HG02970 (cell line): ENCODE data around the gene ZNF200.
"Not testable (repeated sequence)": the region's sequence is repeated elsewhere in the genome, so short reads cannot be mapped to it uniquely, and the experiment has no call there.

Experiments used
- ATAC-seq: cut with Tn5 transposase; IDR thresholded peaks from one replicate; pipeline ENCODE4 v1.9.1; 2021; ENCODE audit warnings: mild to moderate bottlenecking, moderate library complexity, moderate number of reproducible peaks; ENCODE audit not compliant: unreplicated experiment, low FRiP score

Gene ZNF200

GRCh38 chr16:3205939-3206338, 29.0 kb downstream of the ZNF200 start:
- ATAC-seq: not testable (repeated sequence)

- ATAC-seq: no peak
Measured at GRCh38 chr16:3202903-3203539, 31.9 kb downstream of the ZNF200 start.

GRCh38 chr16:3198334-3199072, 36.5 kb downstream of the ZNF200 start:
- ATAC-seq: no peak

DNA sequence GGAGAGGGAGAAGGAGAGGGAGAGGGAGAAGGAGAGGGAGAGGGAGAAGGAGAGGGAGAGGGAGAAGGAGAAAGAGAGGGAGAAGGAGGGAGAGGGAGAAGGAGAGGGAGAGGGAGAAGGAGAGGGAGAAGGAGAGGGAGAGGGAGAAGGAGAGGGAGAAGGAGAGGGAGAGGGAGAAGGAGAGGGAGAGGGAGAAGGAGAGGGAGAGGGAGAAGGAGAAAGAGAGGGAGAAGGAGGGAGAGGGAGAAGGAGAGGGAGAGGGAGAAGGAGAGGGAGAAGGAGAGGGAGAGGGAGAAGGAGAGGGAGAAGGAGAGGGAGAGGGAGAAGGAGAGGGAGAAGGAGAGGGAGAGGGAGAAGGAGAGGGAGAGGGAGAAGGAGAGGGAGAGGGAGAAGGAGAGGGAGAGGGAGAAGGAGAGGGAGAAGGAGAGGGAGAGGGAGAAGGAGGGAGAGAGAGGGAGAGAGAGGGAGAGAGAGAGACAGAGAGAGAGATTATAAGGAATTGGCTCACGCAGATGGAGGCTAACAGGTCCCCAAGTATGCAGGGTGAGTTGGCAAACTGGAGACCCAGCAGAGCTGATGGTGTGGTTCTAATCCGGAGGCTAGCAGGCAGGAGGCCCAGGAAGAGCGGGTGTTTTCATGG, 37.1 kb downstream of the ZNF200 start:
- ATAC-seq: not testable (repeated sequence)

DNA sequence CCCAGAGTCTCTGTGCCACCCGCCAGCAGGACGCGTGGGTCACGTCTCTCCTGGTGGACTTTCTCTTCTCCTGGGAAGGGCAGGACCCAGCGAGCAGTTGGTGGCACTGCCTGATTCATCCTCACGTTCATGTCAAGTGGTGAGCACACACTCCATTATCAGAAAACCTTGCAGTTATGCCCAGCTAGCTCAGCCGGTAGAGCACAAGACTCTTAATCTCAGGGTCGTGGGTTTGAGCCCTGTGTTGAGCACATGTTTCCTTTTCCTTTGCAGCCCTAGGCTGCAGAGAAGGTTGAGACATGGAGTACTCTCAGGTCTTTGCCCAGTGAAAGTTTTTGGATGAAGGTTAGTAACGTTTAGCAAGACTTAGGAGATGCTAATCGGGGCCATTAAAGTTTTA, 39.0 kb downstream of the ZNF200 start:
- ATAC-seq: no peak

DNA sequence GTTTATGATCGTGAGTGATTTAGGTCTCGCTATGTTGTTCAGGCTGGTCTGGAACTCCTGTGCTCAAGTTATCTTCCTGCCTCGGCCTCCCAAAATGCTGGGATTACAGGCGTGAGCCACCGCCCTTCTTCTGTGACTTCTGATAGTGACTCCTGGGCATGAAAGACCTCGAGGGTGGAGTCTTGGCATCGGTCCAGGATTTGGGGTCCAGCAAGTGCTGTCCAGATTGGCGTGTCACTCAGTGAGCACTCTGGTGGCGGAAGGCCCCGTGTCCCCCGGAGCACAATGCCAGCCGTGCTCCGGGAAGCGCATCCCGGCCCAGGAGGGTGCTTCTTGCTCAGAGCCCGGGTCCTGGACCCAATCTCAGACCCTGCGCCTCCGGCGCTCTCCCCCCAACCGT, 40.2 kb downstream of the ZNF200 start:
- no peak for ATAC-seq

DNA sequence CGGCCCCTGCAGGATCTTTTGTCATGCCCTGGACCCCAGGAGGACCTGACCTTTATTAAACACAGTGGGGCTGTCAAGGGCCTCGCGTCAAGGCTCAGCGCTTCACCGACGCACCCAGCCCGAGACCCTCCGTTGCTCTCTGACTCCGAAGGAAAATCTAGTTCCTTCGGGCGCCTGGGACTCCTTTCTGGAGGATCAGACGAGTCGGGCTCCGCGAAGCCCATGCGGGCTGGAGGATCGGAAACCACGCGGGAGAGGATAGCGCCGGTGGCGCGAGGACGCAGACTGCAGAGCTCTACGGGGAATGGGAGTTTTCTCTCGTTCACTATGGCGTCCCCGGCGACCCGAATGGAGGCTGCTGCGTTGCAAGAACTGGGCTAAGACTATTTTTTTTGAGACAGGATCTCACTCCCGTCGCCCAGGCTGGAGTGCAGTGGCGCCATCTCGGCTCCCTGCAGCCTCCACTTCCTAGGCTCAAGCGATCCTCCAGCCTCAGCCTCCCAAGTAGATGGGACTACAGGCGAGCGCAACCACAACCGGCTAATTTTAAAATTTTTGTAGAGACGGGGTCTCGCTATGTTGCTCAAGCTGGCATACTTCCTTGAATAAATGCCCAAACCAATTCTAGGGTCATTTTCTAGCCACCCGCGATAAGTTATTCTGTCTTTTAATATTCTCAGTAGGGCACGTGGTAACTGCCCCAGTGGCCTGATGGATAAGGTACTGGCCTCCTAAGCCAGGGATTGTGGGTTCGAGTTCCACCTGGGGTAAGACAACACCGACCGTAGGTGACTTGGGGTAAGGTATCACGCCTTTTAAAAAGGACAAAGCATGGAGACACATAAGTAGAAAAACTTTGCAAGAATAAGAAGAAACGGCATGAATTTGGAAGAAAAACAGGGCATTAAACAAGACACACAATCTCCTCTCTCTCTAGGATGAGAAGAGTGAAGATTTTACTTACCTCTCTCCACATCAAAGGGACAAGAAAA, 41.4 kb downstream of the ZNF200 start:
- no peak for ATAC-seq

- no peak for ATAC-seq
Measured at GRCh38 chr16:3192476-3193019, 42.4 kb downstream of the ZNF200 start.

DNA sequence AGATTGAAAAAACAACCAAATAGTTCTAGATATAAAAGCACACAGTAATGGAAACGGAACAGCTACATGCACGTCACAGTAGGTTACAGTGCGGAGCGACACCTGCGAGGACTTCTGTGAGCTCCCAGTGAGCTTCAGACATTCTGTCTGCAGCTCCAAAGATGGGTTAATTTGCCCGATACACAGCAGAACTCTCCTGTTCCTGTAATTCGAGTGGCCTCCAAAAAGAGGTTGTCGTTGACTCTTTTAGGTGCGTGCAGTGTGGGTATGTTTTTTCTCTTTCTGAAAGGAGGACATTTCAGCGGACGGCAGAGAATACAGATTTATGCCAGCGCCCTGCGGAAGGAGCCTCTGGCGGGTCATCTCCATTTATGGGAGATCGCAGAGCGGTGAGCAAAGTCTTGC, 44.0 kb downstream of the ZNF200 start:
- no peak for ATAC-seq

DNA sequence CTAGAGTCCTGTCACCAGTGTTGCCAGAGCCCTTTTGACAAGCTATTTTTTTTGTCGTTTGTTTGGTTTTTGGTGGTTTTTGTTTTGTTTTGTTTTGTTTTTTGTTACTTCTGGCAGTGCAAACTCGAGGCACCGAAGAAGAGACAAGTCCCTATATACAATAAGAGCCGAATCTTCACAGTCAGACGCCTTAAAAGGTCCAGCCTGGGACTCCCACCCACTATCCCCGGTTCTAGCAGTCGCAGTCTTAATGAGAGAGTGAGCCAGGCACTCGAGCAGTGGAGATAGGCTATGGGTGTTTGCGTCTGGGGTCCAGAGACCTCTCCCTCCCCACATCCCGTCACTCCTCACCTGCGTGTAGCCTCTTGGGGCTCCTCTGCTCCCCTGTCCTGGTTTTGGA, 45.1 kb downstream of the ZNF200 start:
- no peak for ATAC-seq

- no peak for ATAC-seq
Measured at GRCh38 chr16:3188925-3189825, 45.8 kb downstream of the ZNF200 start.

DNA sequence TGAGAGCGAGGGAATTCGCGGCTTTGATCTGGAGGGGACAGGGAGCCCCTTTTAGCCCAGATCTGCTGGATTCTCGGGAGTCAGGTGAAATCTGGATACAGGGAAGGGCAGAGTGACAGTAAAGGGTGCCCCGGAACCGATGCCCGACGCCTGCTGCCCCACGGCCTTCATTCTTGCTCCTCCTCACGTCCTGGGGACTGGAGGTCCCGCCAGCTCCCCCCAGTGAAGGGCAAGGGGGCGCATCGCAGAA, 46.4 kb downstream of the ZNF200 start:
- ATAC-seq: no peak

DNA sequence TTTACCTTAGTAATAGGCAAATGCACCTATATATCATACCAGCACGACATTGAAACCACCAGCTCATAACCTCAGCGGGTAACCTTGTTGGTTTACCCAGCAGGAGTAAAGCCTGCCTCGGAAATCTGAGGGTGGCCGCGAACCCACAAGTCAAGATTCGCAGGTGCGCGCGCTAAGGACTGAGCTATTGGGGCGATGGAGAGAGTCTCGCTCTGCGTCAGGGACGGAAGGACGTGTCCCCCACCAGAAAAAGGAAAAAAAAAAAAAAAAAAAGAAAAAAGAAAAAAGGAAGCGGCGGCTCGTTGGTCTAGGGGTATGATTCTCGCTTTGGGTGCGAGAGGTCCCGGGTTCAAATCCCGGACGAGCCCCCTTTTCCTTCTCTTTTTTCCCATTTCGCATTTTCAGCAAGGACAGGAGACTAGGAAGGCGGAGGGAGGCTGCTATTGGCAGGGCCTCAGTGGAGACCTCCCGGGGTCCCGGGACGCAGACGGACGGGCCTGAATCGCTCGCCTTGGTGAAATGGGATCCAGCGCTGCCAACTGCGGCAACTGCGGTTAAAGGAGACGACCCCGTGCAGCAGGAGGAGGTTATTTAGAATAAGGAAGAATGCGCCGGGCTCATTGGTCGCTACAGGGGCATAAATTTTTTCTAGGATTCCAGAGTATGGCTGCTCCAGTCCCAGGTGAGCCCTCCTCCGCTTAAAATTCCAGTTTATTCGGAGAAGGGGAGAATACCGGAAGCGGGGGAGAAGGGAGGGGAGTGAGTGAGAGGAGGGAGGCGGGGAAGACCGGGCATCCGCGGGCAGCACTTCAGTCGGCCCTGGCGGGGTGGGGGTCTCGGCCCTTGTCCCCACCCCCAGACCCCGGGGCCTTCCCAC, 46.9 kb downstream of the ZNF200 start, which contains the start of gene OR1F1:
TSS of gene OR1F1 (plus strand) at position 407 of the 877 bp plus-strand sequence.
- no peak for ATAC-seq

GRCh38 chr16:3186946-3187690, 47.8 kb downstream of the ZNF200 start:
- no peak for ATAC-seq

DNA sequence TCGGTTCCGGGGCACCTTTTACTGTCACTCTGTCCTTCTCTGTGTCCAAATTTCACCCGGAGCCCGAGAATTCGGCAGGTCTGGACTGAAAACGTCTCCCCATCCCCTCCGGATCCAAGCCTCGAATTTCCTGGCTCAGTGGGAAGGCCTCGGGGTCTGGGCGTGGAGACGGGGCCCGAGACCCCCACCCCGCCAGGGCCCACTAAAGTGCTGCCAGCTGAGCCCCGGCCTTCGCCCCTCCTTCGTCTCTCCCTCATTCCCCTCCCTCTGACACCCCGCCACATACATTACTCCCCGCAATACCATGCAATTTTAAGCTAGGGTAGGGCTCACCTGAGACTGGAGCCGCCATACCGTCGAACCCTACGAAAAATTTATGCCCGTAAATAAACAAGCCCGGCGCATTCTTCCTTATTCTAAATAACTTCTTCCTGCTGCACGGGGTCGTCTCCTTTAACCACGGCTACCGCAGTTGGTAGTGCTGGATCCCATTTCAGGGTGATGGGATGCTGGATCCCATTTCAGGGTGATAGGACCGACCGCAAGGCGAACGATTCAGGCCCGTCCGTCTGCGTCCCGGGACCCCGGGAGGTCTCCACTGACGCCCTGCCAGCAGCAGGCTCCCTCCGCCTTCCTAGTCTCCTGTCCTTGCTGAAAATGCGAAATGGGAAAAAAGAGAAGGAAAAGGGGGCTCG, 51.4 kb downstream of the ZNF200 start:
- no peak for ATAC-seq

DNA sequence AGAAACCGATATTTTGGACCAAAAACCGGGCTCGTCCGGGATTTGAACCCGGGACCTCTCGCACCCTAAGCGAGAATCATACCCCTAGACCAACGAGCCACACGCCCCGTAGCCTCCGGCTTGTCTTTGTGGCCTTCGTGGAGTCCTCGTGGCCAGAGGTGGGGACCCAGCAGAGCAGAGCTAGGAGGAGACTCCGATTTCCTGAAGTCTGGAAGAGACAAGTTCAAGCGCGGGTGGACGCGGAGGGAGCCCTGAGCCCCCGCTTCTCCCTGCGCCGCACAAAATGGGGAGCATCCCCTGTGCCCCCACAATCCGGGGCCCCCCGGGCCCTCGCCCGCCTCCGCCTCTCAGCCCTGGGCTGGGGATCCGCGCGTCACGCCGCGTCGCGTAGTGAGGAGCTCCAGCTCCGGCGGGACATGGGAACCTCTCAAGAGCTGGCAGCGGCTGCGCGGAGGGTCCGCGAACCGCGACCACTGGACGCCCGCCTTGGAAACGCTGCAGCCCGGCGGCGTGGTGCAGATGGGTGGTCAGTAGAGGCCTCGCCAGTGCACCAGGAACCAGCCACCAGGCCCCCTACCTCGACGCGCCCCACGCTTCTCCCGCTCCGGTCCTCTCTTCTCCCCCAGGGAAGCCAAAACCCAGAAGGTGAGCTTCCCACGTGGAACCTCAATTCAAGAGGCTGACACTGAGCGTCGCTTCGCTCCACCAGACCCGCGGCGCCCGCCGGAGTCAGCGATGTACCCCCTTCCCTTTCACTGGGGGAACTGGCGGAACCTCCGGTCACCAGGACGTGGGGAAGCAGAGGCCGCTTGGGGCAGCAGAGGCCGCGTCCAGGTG, 52.1 kb downstream of the ZNF200 start:
- no peak for ATAC-seq

GRCh38 chr16:3182293-3182607, 52.7 kb downstream of the ZNF200 start:
- ATAC-seq: not testable (repeated sequence)
